ENCODE measurements around the gene FUT4. TPM values are rescaled to one million over a fixed set of nuclear protein-coding genes. Genes with fewer than 3 reads are reported as not detected.

Gene FUT4
- total RNA-seq, 1 donor from 2014 or later = 8.0 TPM

GRCh38 chr11:94583866-94584500 lies 40.3 kb downstream of the FUT4 start:
- intact Hi-C loops (cut with micrococcal nuclease) = no loop called here

GRCh38 chr11:94584978-94585377 lies 41.3 kb downstream of the FUT4 start:
- no peak for DNase-seq (ENCODE audit: low spot score)
- no peaks in the 10 kb centered on the region for H3K27me3 Mint-ChIP-seq (ENCODE audit: insufficient read depth)
- no peaks in the 10 kb centered on the region for H3K9me3 Mint-ChIP-seq
- H3K4me1 Mint-ChIP-seq (ENCODE audit: low read depth) = no peaks in the 10 kb centered on the region
- H3K36me3 Mint-ChIP-seq (ENCODE audit: low read depth) = no peaks in the 10 kb centered on the region
- no peak overlapping the region for H3K4me3 Mint-ChIP-seq
- intact Hi-C loops (cut with micrococcal nuclease) = no loop called here
- H3K27ac Mint-ChIP-seq = no peak overlapping the region

More at GRCh38 chr11:94583866-94584500, 40.3 kb downstream of the FUT4 start:
- Mint-ChIP-seq H3K4me3 (no peak overlapping the region), H3K36me3 (ENCODE audit: low read depth) (no peaks in the 10 kb centered on the region), H3K4me1 (ENCODE audit: low read depth) (no peaks in the 10 kb centered on the region), H3K9me3 (no peaks in the 10 kb centered on the region), H3K27ac (no peak overlapping the region), H3K27me3 (ENCODE audit: insufficient read depth) (no peaks in the 10 kb centered on the region)
- DNase-seq (ENCODE audit: low spot score) = no peak

- H3K27ac Mint-ChIP-seq = no peak overlapping the region
- no peaks in the 10 kb centered on the region for H3K27me3 Mint-ChIP-seq (ENCODE audit: insufficient read depth)
- H3K36me3 Mint-ChIP-seq (ENCODE audit: low read depth) = no peaks in the 10 kb centered on the region
- DNase-seq (ENCODE audit: low spot score) = no peak
- H3K9me3 Mint-ChIP-seq = no peaks in the 10 kb centered on the region
- H3K4me1 Mint-ChIP-seq (ENCODE audit: low read depth) = no peaks in the 10 kb centered on the region
- intact Hi-C loops (cut with micrococcal nuclease) = no loop called here
- H3K4me3 Mint-ChIP-seq = no peak overlapping the region
Measured at GRCh38 chr11:94585399-94585798, 41.7 kb downstream of the FUT4 start.

- peak overlapping the region; percentile 15 for H3K27ac Mint-ChIP-seq
- no peaks in the 10 kb centered on the region for H3K27me3 Mint-ChIP-seq (ENCODE audit: insufficient read depth)
- H3K4me1 Mint-ChIP-seq (ENCODE audit: low read depth) = no peaks in the 10 kb centered on the region
- no peaks in the 10 kb centered on the region for H3K36me3 Mint-ChIP-seq (ENCODE audit: low read depth)
- H3K4me3 Mint-ChIP-seq = no peak overlapping the region
- intact Hi-C loops (cut with micrococcal nuclease) = no loop called here
- no peaks in the 10 kb centered on the region for H3K9me3 Mint-ChIP-seq
- no peak for DNase-seq (ENCODE audit: low spot score)
Measured at GRCh38 chr11:94586546-94586945, 42.8 kb downstream of the FUT4 start.

GRCh38 chr11:94586978-94587377 lies 43.3 kb downstream of the FUT4 start:
- Mint-ChIP-seq H3K36me3 (ENCODE audit: low read depth) (no peaks in the 10 kb centered on the region), H3K4me1 (ENCODE audit: low read depth) (no peaks in the 10 kb centered on the region), H3K4me3 (no peak overlapping the region), H3K27me3 (ENCODE audit: insufficient read depth) (no peaks in the 10 kb centered on the region), H3K27ac (no peak overlapping the region), H3K9me3 (no peaks in the 10 kb centered on the region)
- DNase-seq (ENCODE audit: low spot score) = no peak
- intact Hi-C loops (cut with micrococcal nuclease) = no loop called here

- intact Hi-C loops (cut with micrococcal nuclease) = no loop called here
- Mint-ChIP-seq H3K9me3 (no peaks in the 10 kb centered on the region), H3K36me3 (ENCODE audit: low read depth) (no peaks in the 10 kb centered on the region), H3K27ac (no peak overlapping the region), H3K4me1 (ENCODE audit: low read depth) (no peaks in the 10 kb centered on the region), H3K4me3 (no peak overlapping the region), H3K27me3 (ENCODE audit: insufficient read depth) (no peaks in the 10 kb centered on the region)
- DNase-seq (ENCODE audit: low spot score) = no peak
Measured at GRCh38 chr11:94588366-94588942, 44.7 kb downstream of the FUT4 start.

GRCh38 chr11:94590352-94591041 lies 46.8 kb downstream of the FUT4 start:
- intact Hi-C loops (cut with micrococcal nuclease) = no loop called here
- no peak for DNase-seq (ENCODE audit: low spot score)
- Mint-ChIP-seq H3K27me3 (ENCODE audit: insufficient read depth) (no peaks in the 10 kb centered on the region), H3K36me3 (ENCODE audit: low read depth) (no peaks in the 10 kb centered on the region), H3K27ac (no peak overlapping the region), H3K4me1 (ENCODE audit: low read depth) (no peaks in the 10 kb centered on the region), H3K4me3 (no peak overlapping the region), H3K9me3 (no peaks in the 10 kb centered on the region)

GRCh38 chr11:94593030-94593429 lies 49.3 kb downstream of the FUT4 start:
- no peak overlapping the region for H3K4me3 Mint-ChIP-seq
- no peak for DNase-seq (ENCODE audit: low spot score)
- H3K9me3 Mint-ChIP-seq = no peaks in the 10 kb centered on the region
- no peak overlapping the region for H3K27ac Mint-ChIP-seq
- intact Hi-C loops (cut with micrococcal nuclease) = no loop called here
- no peaks in the 10 kb centered on the region for H3K27me3 Mint-ChIP-seq (ENCODE audit: insufficient read depth)
- no peaks in the 10 kb centered on the region for H3K4me1 Mint-ChIP-seq (ENCODE audit: low read depth)
- H3K36me3 Mint-ChIP-seq (ENCODE audit: low read depth) = no peaks in the 10 kb centered on the region

GRCh38 chr11:94595076-94595475 lies 51.4 kb downstream of the FUT4 start:
- DNase-seq (ENCODE audit: low spot score) = no peak
- Mint-ChIP-seq H3K4me1 (ENCODE audit: low read depth) (no peaks in the 10 kb centered on the region), H3K27me3 (ENCODE audit: insufficient read depth) (peaks cover 1% of the 10 kb centered on the region), H3K9me3 (no peaks in the 10 kb centered on the region), H3K4me3 (no peak overlapping the region), H3K36me3 (ENCODE audit: low read depth) (no peaks in the 10 kb centered on the region), H3K27ac (no peak overlapping the region)
- intact Hi-C loops (cut with micrococcal nuclease) = no loop called here

GRCh38 chr11:94597896-94598295 lies 54.2 kb downstream of the FUT4 start:
- Mint-ChIP-seq H3K27me3 (ENCODE audit: insufficient read depth) (peaks cover 3% of the 10 kb centered on the region), H3K9me3 (no peaks in the 10 kb centered on the region), H3K4me1 (ENCODE audit: low read depth) (peaks cover 3% of the 10 kb centered on the region), H3K36me3 (ENCODE audit: low read depth) (no peaks in the 10 kb centered on the region), H3K27ac (no peak overlapping the region), H3K4me3 (no peak overlapping the region)
- no peak for DNase-seq (ENCODE audit: low spot score)
- intact Hi-C loops (cut with micrococcal nuclease) = no loop called here

Other genes starting within 250 kb of the FUT4 start
- gene IZUMO1R, start 239.3 kb upstream of the FUT4 start, total RNA-seq = not detected in 2 replicates
- 0.15 TPM in 1 of 2 replicates, not detected in the other for gene GPR83, start 142.5 kb upstream of the FUT4 start, total RNA-seq
- 43.8 and 45.9 TPM in 2 replicates for gene MRE11, start 50.1 kb upstream of the FUT4 start, total RNA-seq
- 20.0 and 21.2 TPM in 2 replicates for gene ANKRD49, start 49.9 kb upstream of the FUT4 start, total RNA-seq
- gene C11orf97, start 31.5 kb upstream of the FUT4 start, total RNA-seq = not detected in 2 replicates
- gene PIWIL4, start 23.4 kb downstream of the FUT4 start, total RNA-seq = 0.41 and 0.81 TPM in 2 replicates
- gene AMOTL1, start 224.4 kb downstream of the FUT4 start, total RNA-seq = 4.4 and 4.9 TPM in 2 replicates

All from activated T-helper 1 cell treated with anti-CD3 and anti-CD28 coated beads, Interleukin-12 subunit alpha, Interleukin-12 subunit beta, Interleukin-2, Interleukin-4 antibody, amounts not matched to agents 30 ng/mL and 10 ng/mL and 1 ng/mL, durations not matched to agents 14 hours and 24 hours and 36 hours (primary cell).